AG09319 (cell line): ENCODE measurements around the gene CDK5R2.
A peak's percentile ranks its signal among the peaks of the same experiment; 100 is the strongest.
"Not testable (repeated sequence)": the region's sequence is repeated elsewhere in the genome, so short reads cannot be mapped to it uniquely, and the experiment has no call there.

Experiments used
- DNase-seq: peaks from one replicate; pipeline ENCODE4 v3.0.0-alpha.2; 2010; ENCODE audit warnings: low read depth; ENCODE audit errors: extremely low read depth
- TF ChIP-seq, protein P1 (sequence below): IDR thresholded peaks from 2 replicates; pipeline ENCODE4 v1.5.1; 2011; ENCODE audit warnings: low read depth, mild to moderate bottlenecking, inconsistent platforms, low read length, moderate library complexity

The CDK5R2 gene

DNA sequence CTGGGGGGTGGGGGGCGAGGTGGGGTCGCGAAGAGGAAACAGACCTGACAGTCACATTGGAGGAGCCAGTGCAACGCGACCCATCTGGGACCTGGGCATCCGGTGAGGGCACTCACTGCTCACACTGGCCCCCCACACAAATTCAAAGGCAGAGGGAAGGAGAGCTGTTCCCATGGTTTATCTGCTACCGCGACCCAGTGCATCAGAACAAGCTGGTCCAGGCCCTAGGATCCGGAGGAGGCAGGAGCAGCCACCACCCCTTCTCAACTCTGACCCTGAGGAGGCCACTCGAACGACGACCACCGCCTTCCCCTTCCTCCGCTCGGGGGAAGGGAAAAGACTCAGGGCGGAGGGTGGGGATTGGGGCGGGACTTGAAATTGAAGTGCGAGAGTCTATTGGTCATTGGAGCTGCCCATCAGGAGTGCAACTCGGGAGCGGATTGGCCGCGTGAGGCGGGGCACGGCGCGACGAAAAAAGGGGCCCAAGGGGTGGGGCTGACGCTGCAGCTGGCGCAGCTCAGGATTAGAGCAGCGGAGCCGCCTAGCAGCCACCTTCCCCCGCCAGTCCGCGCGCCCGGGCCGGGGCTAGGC lies at the start of gene CDK5R2:
TSS of gene CDK5R2 (plus strand) at position 526 of the 591 bp plus-strand sequence. CDS start 155 bp downstream, outside the sequence.
- DNase-seq: peak; percentile 46
- TF ChIP-seq, protein P1, sequence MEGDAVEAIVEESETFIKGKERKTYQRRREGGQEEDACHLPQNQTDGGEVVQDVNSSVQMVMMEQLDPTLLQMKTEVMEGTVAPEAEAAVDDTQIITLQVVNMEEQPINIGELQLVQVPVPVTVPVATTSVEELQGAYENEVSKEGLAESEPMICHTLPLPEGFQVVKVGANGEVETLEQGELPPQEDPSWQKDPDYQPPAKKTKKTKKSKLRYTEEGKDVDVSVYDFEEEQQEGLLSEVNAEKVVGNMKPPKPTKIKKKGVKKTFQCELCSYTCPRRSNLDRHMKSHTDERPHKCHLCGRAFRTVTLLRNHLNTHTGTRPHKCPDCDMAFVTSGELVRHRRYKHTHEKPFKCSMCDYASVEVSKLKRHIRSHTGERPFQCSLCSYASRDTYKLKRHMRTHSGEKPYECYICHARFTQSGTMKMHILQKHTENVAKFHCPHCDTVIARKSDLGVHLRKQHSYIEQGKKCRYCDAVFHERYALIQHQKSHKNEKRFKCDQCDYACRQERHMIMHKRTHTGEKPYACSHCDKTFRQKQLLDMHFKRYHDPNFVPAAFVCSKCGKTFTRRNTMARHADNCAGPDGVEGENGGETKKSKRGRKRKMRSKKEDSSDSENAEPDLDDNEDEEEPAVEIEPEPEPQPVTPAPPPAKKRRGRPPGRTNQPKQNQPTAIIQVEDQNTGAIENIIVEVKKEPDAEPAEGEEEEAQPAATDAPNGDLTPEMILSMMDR: no peak

DNA sequence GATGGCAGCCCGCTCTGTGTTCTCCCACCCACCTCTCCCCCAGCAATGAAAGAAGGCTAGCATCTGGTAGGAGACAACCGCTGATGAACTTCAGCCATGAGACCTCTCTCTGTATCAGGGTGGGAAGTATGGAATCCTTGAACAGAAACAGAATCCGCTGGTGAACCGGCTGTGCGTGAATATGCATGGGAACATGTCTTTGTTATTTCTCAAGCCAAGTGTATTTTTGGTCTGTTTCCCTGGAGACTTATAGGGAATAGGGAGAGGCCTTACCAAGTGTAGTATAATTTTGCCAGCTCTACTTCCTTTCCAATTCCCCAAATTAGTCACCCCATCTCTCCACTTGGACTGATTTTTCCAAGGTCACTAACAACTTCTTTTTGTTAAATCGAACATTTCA lies 48.7 kb upstream of the CDK5R2 start:
- TF ChIP-seq, protein P1: no peak
- no peak for DNase-seq

DNA sequence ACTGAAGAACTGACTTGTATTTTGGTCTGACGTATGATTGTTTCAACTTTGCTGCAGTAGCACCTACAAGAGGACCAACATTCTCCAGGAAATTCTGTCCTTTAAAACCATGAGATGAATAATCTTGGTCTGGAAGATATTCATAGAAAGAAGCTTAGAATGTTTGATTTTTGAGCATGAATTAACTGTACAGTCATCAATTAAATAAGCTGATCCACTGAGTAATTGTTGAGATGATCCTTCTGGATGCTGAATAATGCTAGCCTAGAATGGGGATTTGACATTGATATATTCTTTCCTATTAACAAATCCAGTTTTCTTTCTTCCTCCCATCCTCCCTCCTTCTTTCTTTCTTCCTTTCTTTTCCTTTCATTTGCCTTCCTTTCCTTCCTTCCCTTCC lies 39.0 kb upstream of the CDK5R2 start:
- DNase-seq: no peak
- TF ChIP-seq, protein P1: no peak

DNA sequence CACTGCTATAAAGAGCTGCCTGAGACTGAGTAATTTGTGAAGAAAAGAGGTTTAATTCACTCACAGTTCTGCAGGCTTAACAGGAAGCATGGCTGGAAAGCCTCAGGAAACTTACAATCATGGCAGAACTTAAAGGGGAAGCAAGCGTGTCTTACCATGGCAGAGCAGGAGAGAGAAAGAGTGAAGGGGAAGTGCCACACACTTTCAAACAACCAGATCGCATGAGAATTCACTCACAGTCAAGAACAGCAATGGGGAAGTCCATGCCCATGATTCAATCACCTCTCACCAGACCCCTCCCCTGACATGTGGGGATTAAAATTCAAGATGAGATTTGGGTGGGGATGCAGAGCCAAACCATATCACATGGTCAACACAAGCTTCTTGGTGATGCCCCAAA lies 34.7 kb upstream of the CDK5R2 start:
- TF ChIP-seq, protein P1: no peak
- no peak for DNase-seq

DNA sequence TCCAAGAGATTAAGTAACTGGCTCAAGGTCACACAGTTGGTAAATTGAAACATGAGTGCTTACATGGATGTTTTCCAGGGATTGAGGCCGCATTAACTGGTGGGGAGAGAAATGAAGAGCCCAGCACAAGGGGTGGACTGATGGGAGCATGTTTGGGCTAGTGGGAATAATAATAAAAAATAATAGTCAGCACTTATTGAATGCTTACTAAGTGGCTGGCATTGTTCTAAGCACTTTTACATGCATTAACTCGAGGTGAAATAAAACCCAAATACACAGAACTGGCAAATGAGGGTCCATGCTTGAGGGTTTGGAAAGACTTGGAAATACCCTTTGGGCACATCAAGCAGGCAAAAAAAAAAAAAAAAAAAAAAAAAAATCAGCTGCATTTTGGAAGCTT lies 34.0 kb upstream of the CDK5R2 start:
- no peak for DNase-seq

DNA sequence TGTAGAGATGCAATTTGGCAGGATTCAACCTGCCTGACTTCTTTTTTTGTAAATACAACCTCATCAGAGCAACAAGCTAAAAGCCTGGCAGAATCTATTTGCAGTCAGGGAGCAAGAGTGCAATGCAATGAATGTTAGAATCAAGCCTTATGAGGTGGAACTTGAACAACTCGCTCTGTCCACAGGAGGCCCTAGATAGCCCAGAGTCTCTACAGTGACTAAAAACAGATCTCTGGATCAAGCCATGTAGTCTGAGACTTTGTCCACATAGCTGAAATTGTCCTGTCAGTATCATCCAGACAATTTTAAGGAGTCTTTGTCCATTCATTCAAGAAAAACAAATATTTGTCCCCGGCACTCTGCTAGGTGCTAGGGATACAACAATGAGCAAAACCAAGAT lies 32.0 kb upstream of the CDK5R2 start:
- no peak for DNase-seq
- TF ChIP-seq, protein P1: no peak

More for the DNA sequence above, 34.0 kb upstream of the CDK5R2 start:
- TF ChIP-seq, protein P1: no peak

DNA sequence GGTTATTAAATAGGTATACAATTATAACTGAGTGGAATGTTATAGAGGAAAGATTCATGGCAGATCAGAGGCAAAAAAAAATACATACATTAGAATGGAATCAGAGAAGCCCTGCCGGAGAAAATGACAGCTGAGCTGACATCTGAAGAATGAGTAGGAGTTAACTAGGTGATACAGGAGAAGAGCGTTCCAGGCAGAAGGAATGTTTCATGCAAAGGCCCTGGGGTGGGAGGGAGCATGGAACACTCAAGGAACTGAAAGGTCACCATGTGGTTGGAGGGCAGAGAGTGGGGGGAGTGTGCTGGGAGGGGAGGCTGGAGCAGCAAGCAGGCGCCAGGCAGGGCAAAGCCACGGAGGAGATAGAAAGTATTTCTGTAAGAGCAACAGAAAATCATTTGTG lies 31.6 kb upstream of the CDK5R2 start:
- TF ChIP-seq, protein P1: no peak
- no peak for DNase-seq

DNA sequence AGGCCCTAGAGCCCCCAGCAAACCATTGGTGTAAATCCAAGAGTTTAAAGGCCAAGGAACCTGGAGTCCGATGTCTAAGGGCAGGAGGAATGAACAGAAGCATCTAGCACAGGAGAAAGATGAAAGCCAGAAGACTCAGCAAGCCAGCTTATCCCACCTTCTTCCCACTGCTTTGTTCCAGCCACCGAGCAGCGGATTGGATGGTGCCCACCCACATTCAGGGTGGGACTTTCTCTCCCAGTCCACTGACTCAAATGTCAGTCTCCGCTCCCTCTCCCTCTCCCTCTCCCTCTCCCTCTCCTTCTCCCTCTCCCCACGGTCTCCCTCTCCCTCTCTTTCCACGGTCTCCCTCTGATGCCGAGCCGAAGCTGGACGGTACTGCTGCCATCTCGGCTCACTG lies 29.0 kb upstream of the CDK5R2 start:
- DNase-seq: not testable (repeated sequence)

DNA sequence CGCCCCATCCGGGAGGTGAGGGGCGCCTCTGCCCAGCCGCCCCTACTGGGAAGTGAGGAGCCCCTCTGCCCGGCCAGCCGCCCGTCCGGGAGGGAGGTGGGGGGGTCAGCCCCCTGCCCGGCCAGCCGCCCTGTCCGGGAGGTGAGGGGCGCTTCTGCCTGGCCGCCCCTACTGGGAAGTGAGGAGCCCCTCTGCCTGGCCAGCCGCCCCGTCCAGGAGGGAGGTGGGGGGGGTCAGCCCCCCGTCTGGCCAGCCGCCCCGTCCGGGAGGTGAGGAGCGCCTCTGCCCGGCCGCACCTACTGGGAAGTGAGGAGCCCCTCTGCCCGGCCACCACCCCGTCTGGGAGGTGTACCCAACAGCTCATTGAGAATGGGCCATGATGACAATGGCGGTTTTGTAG lies 27.7 kb upstream of the CDK5R2 start:
- not testable (repeated sequence) for DNase-seq
